Neural progenitor cell (in vitro differentiated cells): ENCODE data around the gene CPNE4.

Experiments
- EZH2 ChIP-seq: fragments of 200-600 bp; sonication (generic); IDR thresholded peaks from 2 replicates; pipeline ENCODE4 v1.6.1; 2017; ENCODE audit warnings: antibody characterized with exemption, mild to moderate bottlenecking, moderate library complexity
- EZH2phosphoT487 ChIP-seq: fragments of 200-600 bp; sonication (generic); IDR thresholded peaks from 2 replicates; pipeline ENCODE4 v1.6.1; 2017; ENCODE audit warnings: antibody characterized with exemption
- TF ChIP-seq, protein P1 (sequence below): fragments of 200-600 bp; sonication (generic); IDR thresholded peaks from 2 replicates; pipeline ENCODE4 v1.5.1; 2017; ENCODE audit warnings: antibody characterized with exemption, mild to moderate bottlenecking

DNA sequence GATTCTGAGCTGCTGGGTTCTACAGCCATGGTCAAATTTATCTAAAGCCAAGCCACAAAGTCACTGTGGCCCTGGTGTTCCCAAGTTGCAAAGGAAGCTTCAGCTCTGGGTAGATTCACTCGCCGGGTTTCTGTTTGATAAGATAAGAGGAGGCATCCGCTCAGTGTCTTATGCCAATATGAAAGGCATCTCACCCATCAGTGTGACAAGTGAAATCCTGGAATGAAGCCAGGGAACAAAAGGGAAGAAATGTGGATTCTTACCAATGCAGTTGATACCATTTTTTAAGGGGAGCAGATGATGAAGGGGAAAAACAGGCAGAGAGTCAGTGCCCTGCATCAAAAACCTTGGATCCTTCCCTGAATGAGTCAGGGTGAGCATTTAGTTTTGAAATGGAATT lies 2.8 kb upstream of the CPNE4 start:
- TF ChIP-seq EZH2 (no peak), EZH2phosphoT487 (no peak)
- TF ChIP-seq, protein P1, sequence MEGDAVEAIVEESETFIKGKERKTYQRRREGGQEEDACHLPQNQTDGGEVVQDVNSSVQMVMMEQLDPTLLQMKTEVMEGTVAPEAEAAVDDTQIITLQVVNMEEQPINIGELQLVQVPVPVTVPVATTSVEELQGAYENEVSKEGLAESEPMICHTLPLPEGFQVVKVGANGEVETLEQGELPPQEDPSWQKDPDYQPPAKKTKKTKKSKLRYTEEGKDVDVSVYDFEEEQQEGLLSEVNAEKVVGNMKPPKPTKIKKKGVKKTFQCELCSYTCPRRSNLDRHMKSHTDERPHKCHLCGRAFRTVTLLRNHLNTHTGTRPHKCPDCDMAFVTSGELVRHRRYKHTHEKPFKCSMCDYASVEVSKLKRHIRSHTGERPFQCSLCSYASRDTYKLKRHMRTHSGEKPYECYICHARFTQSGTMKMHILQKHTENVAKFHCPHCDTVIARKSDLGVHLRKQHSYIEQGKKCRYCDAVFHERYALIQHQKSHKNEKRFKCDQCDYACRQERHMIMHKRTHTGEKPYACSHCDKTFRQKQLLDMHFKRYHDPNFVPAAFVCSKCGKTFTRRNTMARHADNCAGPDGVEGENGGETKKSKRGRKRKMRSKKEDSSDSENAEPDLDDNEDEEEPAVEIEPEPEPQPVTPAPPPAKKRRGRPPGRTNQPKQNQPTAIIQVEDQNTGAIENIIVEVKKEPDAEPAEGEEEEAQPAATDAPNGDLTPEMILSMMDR, result no peak
